Type B pancreatic cell (in vitro differentiated cells): ENCODE results near the gene ZNF76. TPM values are rescaled to one million over a fixed set of nuclear protein-coding genes. Genes with fewer than 3 reads are reported as not detected.

ENCODE experiments used
- DNase-seq: peaks from one replicate; pipeline ENCODE4 v3.0.0; 2021; ENCODE audit warnings: mixed read lengths; ENCODE audit not compliant: unreplicated experiment; ENCODE audit errors: extremely low spot score
- H3K27ac Mint-ChIP-seq: 2 replicates; pipeline ENCODE4 v1.8.0; 2021; ENCODE audit warnings: mild to moderate bottlenecking, mixed read lengths
- H3K27me3 Mint-ChIP-seq: 2 replicates; pipeline ENCODE4 v1.8.0; 2021; ENCODE audit warnings: mixed read lengths
- H3K36me3 Mint-ChIP-seq: 2 replicates; pipeline ENCODE4 v1.8.0; 2021; ENCODE audit warnings: mixed read lengths
- H3K4me1 Mint-ChIP-seq: one replicate; pipeline ENCODE4 v1.8.0; 2021; ENCODE audit warnings: mixed read lengths; ENCODE audit not compliant: unreplicated experiment
- H3K4me3 Mint-ChIP-seq: 2 replicates; pipeline ENCODE4 v1.8.0; 2021; ENCODE audit warnings: mild to moderate bottlenecking, mixed read lengths
- H3K9me3 Mint-ChIP-seq: 2 replicates; pipeline ENCODE4 v1.8.0; 2021; ENCODE audit warnings: mixed read lengths
- CTCF ChIP-seq: fragments of 200-600 bp; sonication (generic); conservative IDR thresholded peaks from 2 replicates; pipeline ENCODE4 v1.5.0; 2021; ENCODE audit warnings: antibody characterized with exemption, mild to moderate bottlenecking
- total RNA-seq: library from RNA; stranded (reverse); gene quantifications from 2 replicates; pipeline ENCODE4 v1.2.1, GENCODE V29; 2021; ENCODE audit warnings: low replicate concordance

Gene ZNF76
- total RNA-seq, 1 donor from 2014 or later = 37.3 TPM

DNA sequence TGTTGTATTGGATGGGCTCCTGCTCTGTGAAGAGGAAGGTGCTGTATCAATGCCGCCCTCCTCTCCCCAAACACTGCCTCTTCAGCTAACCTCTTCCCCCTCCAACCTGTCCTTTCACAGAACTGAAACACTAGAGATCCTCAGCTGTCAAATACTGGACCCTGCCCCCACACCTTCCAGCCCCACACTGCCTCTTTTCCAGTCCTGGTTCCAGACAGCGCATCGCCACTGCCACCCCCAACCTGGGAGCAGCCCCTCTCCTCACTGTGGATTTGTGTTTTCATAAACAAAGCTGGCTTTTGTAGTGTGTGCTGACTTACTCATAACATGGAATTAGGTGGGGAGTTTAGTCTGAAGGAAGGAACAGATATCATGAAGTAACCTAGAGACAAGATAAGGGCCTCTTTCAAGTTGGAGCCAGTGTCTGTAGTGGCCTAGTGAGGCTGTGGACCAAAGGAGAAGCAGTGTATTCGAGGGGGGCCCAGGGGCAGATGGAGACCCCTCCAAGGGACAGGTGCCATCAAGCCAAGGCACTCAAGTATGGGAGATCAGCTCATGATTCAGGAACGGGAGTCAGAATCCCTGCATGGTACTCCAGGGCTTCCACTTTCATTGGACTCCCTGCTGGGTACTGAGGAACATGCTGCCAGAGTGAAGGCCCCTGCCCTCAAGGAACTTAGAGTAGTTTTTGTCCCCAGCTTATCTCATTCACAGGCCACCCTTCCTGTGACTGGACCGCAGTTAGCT, 43.7 kb upstream of the ZNF76 start:
- no peak for DNase-seq
- peaks cover 23% of the 10 kb centered on the region for H3K27me3 Mint-ChIP-seq
- H3K27ac Mint-ChIP-seq = peak overlapping the region; percentile 76
- peaks cover 44% of the 10 kb centered on the region for H3K4me1 Mint-ChIP-seq
- no peak for TF ChIP-seq CTCF
- H3K36me3 Mint-ChIP-seq = no peaks in the 10 kb centered on the region
- peak overlapping the region; percentile 80 for H3K4me3 Mint-ChIP-seq
- H3K9me3 Mint-ChIP-seq = no peaks in the 10 kb centered on the region

DNA sequence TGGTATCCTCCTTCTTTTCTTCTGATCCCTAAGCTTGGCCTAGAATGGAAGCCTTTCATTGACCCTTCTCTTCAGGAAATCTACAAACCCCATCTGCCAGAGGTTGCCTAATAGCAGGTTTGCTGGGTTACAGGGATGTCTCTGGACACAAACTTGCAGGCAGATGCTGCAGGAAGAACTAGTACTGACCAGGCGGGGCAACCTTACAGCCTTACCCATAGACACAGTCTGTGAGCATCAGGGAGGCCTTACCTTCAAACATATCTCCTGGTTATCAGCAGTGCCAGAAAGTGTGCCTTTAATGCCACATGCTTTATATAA, 43.2 kb upstream of the ZNF76 start:
- Mint-ChIP-seq H3K36me3 (no peaks in the 10 kb centered on the region), H3K4me3 (peak overlapping the region; percentile 70), H3K27ac (peak overlapping the region; percentile 76), H3K4me1 (peaks cover 44% of the 10 kb centered on the region), H3K27me3 (peaks cover 21% of the 10 kb centered on the region), H3K9me3 (no peaks in the 10 kb centered on the region)
- TF ChIP-seq CTCF = no peak
- DNase-seq = no peak

GRCh38 chr6:35216851-35217811, 42.4 kb upstream of the ZNF76 start:
- Mint-ChIP-seq H3K4me1 (peaks cover 47% of the 10 kb centered on the region), H3K4me3 (peak overlapping the region; percentile 74), H3K36me3 (peaks cover 3% of the 10 kb centered on the region), H3K9me3 (no peaks in the 10 kb centered on the region), H3K27me3 (peaks cover 13% of the 10 kb centered on the region), H3K27ac (peak overlapping the region; percentile 76)
- no peak for TF ChIP-seq CTCF
- no peak for DNase-seq

DNA sequence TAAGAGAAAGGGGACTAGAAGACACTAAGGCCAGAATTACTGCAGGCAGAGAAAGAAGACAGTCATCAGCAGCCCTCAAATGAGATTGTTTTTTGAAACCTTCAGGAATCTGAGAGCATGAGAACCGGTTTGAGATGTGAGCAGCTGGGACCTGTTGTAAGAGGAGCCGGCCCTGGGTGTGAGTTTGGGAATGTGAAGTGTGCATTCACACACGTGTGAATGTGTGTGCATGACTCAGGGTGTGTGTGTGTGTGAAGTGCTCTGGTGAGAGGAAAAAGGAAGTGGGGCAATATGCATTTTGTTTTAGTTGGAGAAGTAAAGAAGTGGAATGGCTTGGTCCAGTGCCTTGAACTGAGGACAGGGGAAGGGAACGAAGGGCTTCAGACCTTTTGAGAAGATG, 41.5 kb upstream of the ZNF76 start:
- H3K27me3 Mint-ChIP-seq = peaks cover 4% of the 10 kb centered on the region
- H3K27ac Mint-ChIP-seq = peak overlapping the region; percentile 76

GRCh38 chr6:35218456-35218855, 41.1 kb upstream of the ZNF76 start:
- Mint-ChIP-seq H3K4me3 (no peak overlapping the region), H3K9me3 (no peaks in the 10 kb centered on the region), H3K27me3 (no peaks in the 10 kb centered on the region), H3K4me1 (peaks cover 43% of the 10 kb centered on the region), H3K36me3 (peaks cover 3% of the 10 kb centered on the region), H3K27ac (peak overlapping the region; percentile 76)
- TF ChIP-seq CTCF = no peak
- no peak for DNase-seq

More for the DNA sequence above, 41.5 kb upstream of the ZNF76 start:
- Mint-ChIP-seq H3K36me3 (peaks cover 3% of the 10 kb centered on the region), H3K4me1 (peaks cover 46% of the 10 kb centered on the region), H3K4me3 (peak overlapping the region; percentile 74), H3K9me3 (no peaks in the 10 kb centered on the region)
- no peak for DNase-seq
- no peak for TF ChIP-seq CTCF
